GM12878 (cell line): ENCODE data around the gene CAND1. TPM values are rescaled to one million over a fixed set of nuclear protein-coding genes. Genes with fewer than 3 reads are reported as not detected.

Source experiments
- ATAC-seq: fragments of 200-7000 bp; cut with Tn5 transposase; 3 replicates; pipeline ENCODE4 v1.9.1; 2020; ENCODE audit warnings: mild to moderate bottlenecking, moderate library complexity
- BruUV-seq: library from RNA; stranded (reverse); fragments of 400-500 nt; replicated peaks from 2 replicates; lab custom pipeline; 2021; lab: Mats Ljungman, UMichigan
- CTCF ChIA-PET: fragments of 300-600 bp; sonication (Branson Sonifier 250); formaldehyde crosslinking; extraction: SDS; loops from one replicate; lab custom pipeline; 2021; ENCODE audit warnings: inconsistent platforms; lab: Yijun Ruan, JAX
- POLR2A ChIA-PET: fragments of 350-600 bp; formaldehyde crosslinking; extraction: SDS; loops from one replicate; lab custom pipeline; 2021; ENCODE audit warnings: inconsistent platforms; lab: Charles Lee
- RAD21 ChIA-PET: fragments of 300-600 bp; sonication (Branson Sonifier 250); formaldehyde crosslinking; loops from one replicate; lab custom pipeline; 2023; ENCODE audit warnings: antibody characterized with exemption; ENCODE audit not compliant: unreplicated experiment; lab: Charles Lee
- SMC1A ChIA-PET: fragments of 300-600 bp; sonication (Branson Sonifier 250); formaldehyde crosslinking; loops from one replicate; lab custom pipeline; 2023; ENCODE audit not compliant: unreplicated experiment, uncharacterized antibody; lab: Charles Lee
- DNase-seq: peaks from one replicate; pipeline ENCODE4 v3.0.0-alpha.2; 2011; ENCODE audit warnings: low read depth, low spot score
- FAIRE-seq: peaks from 3 replicates; lab custom pipeline; 2011; peaks lifted over from hg19 to GRCh38; lab: Jason Lieb, UNC
- H2AFZ ChIP-seq: 2 replicates; pipeline ENCODE4 v1.6.0; 2011; ENCODE audit warnings: low read depth, low read length, control low read depth; ENCODE audit not compliant: control insufficient read depth
- H3K27ac ChIP-seq: 2 replicates; pipeline ENCODE4 v1.5.1; 2011; ENCODE audit warnings: control low read depth; ENCODE audit not compliant: control insufficient read depth, insufficient read depth
- H3K27me3 ChIP-seq, 2 experiments: replicated peaks in 1 of 2; 2 replicates each; pipeline versions ENCODE4 v1.6.0 to v1.6.1; 2011; ENCODE audit warnings: low read length in 1 of 2; ENCODE audit not compliant: control insufficient read depth in 2 of 2, insufficient read depth in 2 of 2
- H3K36me3 ChIP-seq, 2 experiments: 2 replicates each; pipeline ENCODE4 v1.5.1; 2011; ENCODE audit warnings: low read length in 1 of 2; ENCODE audit not compliant: control insufficient read depth in 2 of 2, insufficient read depth in 2 of 2
- H3K4me1 ChIP-seq: 2 replicates; pipeline ENCODE4 v1.6.1; 2011; ENCODE audit warnings: mild to moderate bottlenecking, low read length, moderate library complexity, mixed read lengths; ENCODE audit not compliant: control insufficient read depth, insufficient read depth
- H3K4me2 ChIP-seq: 2 replicates; pipeline ENCODE4 v1.6.0; 2011; ENCODE audit warnings: control low read depth; ENCODE audit not compliant: control insufficient read depth, insufficient read depth
- H3K4me3 ChIP-seq: fragments of 200-600 bp; sonication (generic); 2 replicates; pipeline ENCODE4 v1.5.1; 2016
- H3K79me2 ChIP-seq: 2 replicates; pipeline ENCODE4 v1.6.0; 2011; ENCODE audit warnings: low read length; ENCODE audit not compliant: control insufficient read depth, insufficient read depth
- H3K9ac ChIP-seq: 2 replicates; pipeline ENCODE4 v1.8.0; 2011; ENCODE audit warnings: low read length, control low read depth, mixed read lengths; ENCODE audit not compliant: control insufficient read depth, insufficient read depth
- H3K9me3 ChIP-seq: replicated peaks from 3 replicates; pipeline ENCODE4 v1.5.1; 2011; ENCODE audit warnings: mild to moderate bottlenecking, low read length; ENCODE audit not compliant: control insufficient read depth, insufficient read depth
- H4K20me1 ChIP-seq: 2 replicates; pipeline ENCODE4 v1.6.0; 2011; ENCODE audit not compliant: control insufficient read depth, insufficient read depth
- ATF7 ChIP-seq: fragments of 450-650 bp; IDR thresholded peaks from 2 replicates; pipeline ENCODE4 v1.6.1; 2016; ENCODE audit warnings: low read depth, mild to moderate bottlenecking
- BACH1 ChIP-seq: fragments of 450-650 bp; IDR thresholded peaks from 2 replicates; pipeline ENCODE4 v1.6.1; 2017; ENCODE audit warnings: mild to moderate bottlenecking, borderline replicate concordance
- BHLHE40 ChIP-seq, 2 experiments: fragments of 450-650 bp in 1 of 2; IDR thresholded peaks; 2 replicates each; pipeline ENCODE4 v1.6.1; 2011 to 2017; ENCODE audit warnings: low read depth in 2 of 2, borderline replicate concordance in 1 of 2, improper control_type of control experiment in 1 of 2, low read length in 1 of 2, mild to moderate bottlenecking in 1 of 2
- BMI1 ChIP-seq: fragments of 450-650 bp; IDR thresholded peaks from 2 replicates; pipeline ENCODE4 v1.6.1; 2016; ENCODE audit warnings: mild to moderate bottlenecking, moderate library complexity, borderline replicate concordance
- CHD4 ChIP-seq: fragments of 200-600 bp; sonication (generic); IDR thresholded peaks from 2 replicates; pipeline ENCODE4 v1.6.1; 2016; ENCODE audit warnings: mild to moderate bottlenecking
- EZH2 ChIP-seq: IDR thresholded peaks from 2 replicates; pipeline ENCODE4 v1.6.1; 2012; ENCODE audit warnings: low read depth, mild to moderate bottlenecking, control low read depth, inconsistent platforms, low read length, borderline replicate concordance; ENCODE audit not compliant: control insufficient read depth
- GATAD2B ChIP-seq: fragments of 450-650 bp; conservative IDR thresholded peaks from 2 replicates; pipeline ENCODE4 v1.6.1; 2017; ENCODE audit warnings: low read depth, mild to moderate bottlenecking, moderate library complexity
- JUND ChIP-seq: IDR thresholded peaks from 2 replicates; pipeline ENCODE4 v1.6.1; 2012; ENCODE audit warnings: low read depth, mild to moderate bottlenecking, low read length, improper control_type of control experiment, moderate library complexity
- POU2F2 ChIP-seq: IDR thresholded peaks from 3 replicates; pipeline ENCODE4 v1.6.1; 2011; ENCODE audit warnings: low read depth, mild to moderate bottlenecking, low read length, borderline replicate concordance
- RAD51 ChIP-seq: fragments of 450-650 bp; IDR thresholded peaks from 2 replicates; pipeline ENCODE4 v1.6.1; 2016; ENCODE audit warnings: moderate library complexity, mild to moderate bottlenecking, inconsistent platforms
- RB1 ChIP-seq: fragments of 450-650 bp; formaldehyde crosslinking; IDR thresholded peaks from 2 replicates; pipeline ENCODE4 v1.6.1; 2017; ENCODE audit warnings: mild to moderate bottlenecking, borderline replicate concordance
- RBBP5 ChIP-seq: fragments of 200-600 bp; sonication (generic); conservative IDR thresholded peaks from 2 replicates; pipeline ENCODE4 v1.6.1; 2016
- YY1 ChIP-seq: IDR thresholded peaks from 2 replicates; pipeline ENCODE4 v1.6.1; 2011; ENCODE audit warnings: low read depth, mild to moderate bottlenecking, low read length
- ZBED1 ChIP-seq: IDR thresholded peaks from 2 replicates; pipeline ENCODE4 v1.6.1; 2016; ENCODE audit warnings: borderline replicate concordance
- WGBS: methylation state at CpG from one replicate; pipeline ENCODE4 v1.1.6; 2016; ENCODE audit warnings: low lambda C conversion rate; ENCODE audit not compliant: insufficient replicate concordance, insufficient coverage; ENCODE audit errors: missing lambda C conversion rate; 5-methylcytosine and 5-hydroxymethylcytosine counted together
- in situ Hi-C: fragments of 300-500 bp; cut with MboI; formaldehyde crosslinking; loops from 9 replicates; pipeline ENCODE4 v1.14.3; 2018; ENCODE audit warnings: mixed read lengths
- intact Hi-C: fragments of 100-400 bp; cut with micrococcal nuclease; formaldehyde crosslinking; loops from one replicate; pipeline ENCODE4 v1.14.2; 2022; ENCODE audit not compliant: unreplicated experiment
- polyA plus RNA-seq, 11 experiments: library from polyadenylated mRNA; depleted of rRNA in 4 of 11; unstranded in 6 of 11; stranded (reverse) in 5 of 11; fragments of >200 nt; fragmentation: Nextera tagmentation in 4 of 11; fragmentation: Illumina TruSeq in 1 of 11; extraction: Ambion mirVana in 4 of 11; extraction: Trizol in 1 of 11; gene quantifications; 1 replicate in 1 of 11; 2 replicates in 10 of 11; pipeline versions ENCODE4 v1.2.1 to v1.2.3, GENCODE V29; 2011 to 2016; ENCODE audit warnings: inconsistent platforms in 2 of 11, missing spikeins in 2 of 11, low read depth in 1 of 11
- total RNA-seq, 4 experiments: library from RNA; depleted of rRNA in 3 of 4; stranded (reverse); fragments of >200 nt in 3 of 4; fragmentation: Illumina TruSeq in 1 of 4; extraction: Trizol in 1 of 4; gene quantifications; 2 replicates each; pipeline versions ENCODE4 v1.2.1 to v1.2.3, GENCODE V29; 2013 to 2021
- TF ChIP-seq, protein P1 (sequence below): IDR thresholded peaks from 2 replicates; pipeline ENCODE4 v1.6.1; 2012; ENCODE audit warnings: low read depth, low read length, improper control_type of control experiment
- TF ChIP-seq, protein P2 (sequence below): fragments of 450-650 bp; IDR thresholded peaks from 2 replicates; pipeline ENCODE4 v1.6.1; 2017; ENCODE audit warnings: mild to moderate bottlenecking, moderate library complexity

The CAND1 gene
- total and polyA plus RNA-seq, 10 of the 15 experiments (the other 5 are each of a cell fraction or from before 2014, with no cell fraction given), result 34.5 to 213 (median 96.0) TPM

DNA sequence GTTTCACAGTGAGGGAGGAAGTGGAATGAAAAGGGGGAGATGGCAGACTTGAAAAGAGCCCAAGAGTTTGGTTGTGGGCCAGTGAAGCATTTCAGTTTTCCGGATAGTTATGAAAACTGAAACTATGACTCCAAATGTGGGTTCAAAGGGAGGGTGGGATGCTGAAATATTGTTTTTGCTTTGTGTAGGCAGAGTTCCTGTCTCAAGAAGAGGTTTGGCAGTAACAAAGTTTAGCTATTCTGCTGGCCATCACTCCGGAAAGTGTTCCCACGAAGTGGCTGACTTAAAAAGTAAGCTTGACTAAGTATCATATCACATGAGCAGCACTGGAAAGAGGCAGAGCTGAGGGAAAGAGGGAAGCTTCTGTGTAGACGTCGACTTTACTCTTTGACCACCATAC, 85.2 kb downstream of the CAND1 start:
- ChIA-PET CTCF (interaction anchor here (0.7 to 7.6 kb wide), 14 partner anchors 9 to 869 kb away, joined by 3 to 115 read pairs (median 4); no protein-coding TSS in a partner anchor), POLR2A (no interaction called here), RAD21 (interaction anchor here (0.6 to 6.5 kb wide), 4 partner anchors 8 to 1240 kb away, joined by 4 to 63 read pairs (median 6); no protein-coding TSS in a partner anchor), SMC1A (interaction anchor here (0.7 to 5.9 kb wide), 9 partner anchors 9 to 804 kb away, joined by 3 to 77 read pairs (median 3); no protein-coding TSS in a partner anchor)
- DNase-seq (no peak), FAIRE-seq (no peak), ATAC-seq (no peak)
- H3K4me2 ChIP-seq, result no peak overlapping the region
- H3K9ac ChIP-seq, result no peak overlapping the region
- in situ Hi-C loops (no loop called here), intact Hi-C loops (loop anchor here (10.0 kb wide), 1 partner anchor 300 kb away; no protein-coding TSS in a partner anchor)
- H3K4me1 ChIP-seq, result no peaks in the 10 kb centered on the region
- no peaks in the 10 kb centered on the region for H4K20me1 ChIP-seq
- no peak overlapping the region for H3K27ac ChIP-seq
- BruUV-seq, result no TSS peak
- no peaks in the 10 kb centered on the region for H3K9me3 ChIP-seq
- H2AFZ ChIP-seq, result no peak overlapping the region
- no peak overlapping the region for H3K4me3 ChIP-seq
- no peaks in the 10 kb centered on the region for H3K79me2 ChIP-seq
- 43% methylated on average over 5 of the region's 5 CpGs for WGBS
- TF ChIP-seq BMI1 (no peak), BACH1 (no peak), BHLHE40 (IDR thresholded peaks at IDR 0.05; ENCODE audit: borderline replicate concordance in 1 of 2, low read depth in 2 of 2, low read length in 1 of 2) (no peak), POU2F2 (no peak), GATAD2B (no peak), JUND (no peak), RB1 (no peak), YY1 (no peak), ATF7 (no peak), EZH2 (no peak), ZBED1 (no peak), CHD4 (no peak), RBBP5 (no peak), RAD51 (no peak)
- TF ChIP-seq, protein P1, sequence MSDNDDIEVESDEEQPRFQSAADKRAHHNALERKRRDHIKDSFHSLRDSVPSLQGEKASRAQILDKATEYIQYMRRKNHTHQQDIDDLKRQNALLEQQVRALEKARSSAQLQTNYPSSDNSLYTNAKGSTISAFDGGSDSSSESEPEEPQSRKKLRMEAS, result no peak
- TF ChIP-seq, protein P2, sequence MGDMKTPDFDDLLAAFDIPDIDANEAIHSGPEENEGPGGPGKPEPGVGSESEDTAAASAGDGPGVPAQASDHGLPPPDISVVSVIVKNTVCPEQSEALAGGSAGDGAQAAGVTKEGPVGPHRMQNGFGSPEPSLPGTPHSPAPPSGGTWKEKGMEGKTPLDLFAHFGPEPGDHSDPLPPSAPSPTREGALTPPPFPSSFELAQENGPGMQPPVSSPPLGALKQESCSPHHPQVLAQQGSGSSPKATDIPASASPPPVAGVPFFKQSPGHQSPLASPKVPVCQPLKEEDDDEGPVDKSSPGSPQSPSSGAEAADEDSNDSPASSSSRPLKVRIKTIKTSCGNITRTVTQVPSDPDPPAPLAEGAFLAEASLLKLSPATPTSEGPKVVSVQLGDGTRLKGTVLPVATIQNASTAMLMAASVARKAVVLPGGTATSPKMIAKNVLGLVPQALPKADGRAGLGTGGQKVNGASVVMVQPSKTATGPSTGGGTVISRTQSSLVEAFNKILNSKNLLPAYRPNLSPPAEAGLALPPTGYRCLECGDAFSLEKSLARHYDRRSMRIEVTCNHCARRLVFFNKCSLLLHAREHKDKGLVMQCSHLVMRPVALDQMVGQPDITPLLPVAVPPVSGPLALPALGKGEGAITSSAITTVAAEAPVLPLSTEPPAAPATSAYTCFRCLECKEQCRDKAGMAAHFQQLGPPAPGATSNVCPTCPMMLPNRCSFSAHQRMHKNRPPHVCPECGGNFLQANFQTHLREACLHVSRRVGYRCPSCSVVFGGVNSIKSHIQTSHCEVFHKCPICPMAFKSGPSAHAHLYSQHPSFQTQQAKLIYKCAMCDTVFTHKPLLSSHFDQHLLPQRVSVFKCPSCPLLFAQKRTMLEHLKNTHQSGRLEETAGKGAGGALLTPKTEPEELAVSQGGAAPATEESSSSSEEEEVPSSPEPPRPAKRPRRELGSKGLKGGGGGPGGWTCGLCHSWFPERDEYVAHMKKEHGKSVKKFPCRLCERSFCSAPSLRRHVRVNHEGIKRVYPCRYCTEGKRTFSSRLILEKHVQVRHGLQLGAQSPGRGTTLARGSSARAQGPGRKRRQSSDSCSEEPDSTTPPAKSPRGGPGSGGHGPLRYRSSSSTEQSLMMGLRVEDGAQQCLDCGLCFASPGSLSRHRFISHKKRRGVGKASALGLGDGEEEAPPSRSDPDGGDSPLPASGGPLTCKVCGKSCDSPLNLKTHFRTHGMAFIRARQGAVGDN, result no peak
- no peaks in the 10 kb centered on the region for H3K36me3 ChIP-seq
- H3K27me3 ChIP-seq, result no peaks in the 10 kb centered on the region
